Activated CD4-positive, alpha-beta T cell treated with anti-CD3 and anti-CD28 coated beads, Interleukin-10, Interleukin-2, amounts not matched to agents 100 ng/mL and 50 ng/mL, durations not matched to agents 16 hours and 8 hours (primary cell): ENCODE measurements around the gene RBM34.
"Not testable (repeated sequence)": the region's sequence is repeated elsewhere in the genome, so short reads cannot be mapped to it uniquely, and the experiment has no call there.

Source experiments
- DNase-seq: peaks from one replicate; pipeline ENCODE4 v3.0.0-alpha.2; 2020

Gene RBM34

DNA sequence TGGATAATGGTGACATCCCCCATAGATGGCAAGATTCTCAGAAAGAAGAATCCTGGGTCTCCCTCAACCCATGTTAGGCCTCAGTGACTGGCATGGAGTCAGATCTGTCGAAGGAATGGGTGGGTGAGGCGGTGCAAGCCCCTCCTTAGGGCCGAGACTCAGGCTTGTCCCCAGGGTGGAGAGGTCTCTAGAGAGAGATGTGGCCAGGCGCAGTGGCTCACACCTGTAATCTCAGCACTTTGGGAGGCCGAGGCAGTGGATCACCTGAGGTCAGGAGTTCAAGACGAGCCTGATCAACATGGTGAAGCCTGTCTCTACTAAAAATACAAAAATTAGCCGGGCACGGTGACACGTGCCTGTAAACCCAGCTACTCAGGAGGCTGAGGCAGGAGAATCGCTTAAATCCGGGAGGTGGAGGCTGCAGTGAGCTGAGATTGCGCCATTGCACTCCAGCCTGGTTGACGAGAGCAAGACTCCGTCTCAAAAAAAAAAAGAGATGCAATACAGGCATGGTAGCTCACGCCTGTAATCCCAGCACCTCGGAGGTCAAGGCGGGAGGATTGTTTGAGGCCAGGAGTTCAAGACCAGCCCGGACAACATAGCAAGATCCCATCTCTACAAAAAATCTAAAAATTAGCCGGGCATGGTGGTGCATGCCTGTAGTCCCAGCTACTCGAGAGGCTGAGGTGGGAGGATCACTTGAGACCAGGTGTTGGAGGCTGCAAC, 69.6 kb downstream of the RBM34 start:
- DNase-seq: not testable (repeated sequence)

DNA sequence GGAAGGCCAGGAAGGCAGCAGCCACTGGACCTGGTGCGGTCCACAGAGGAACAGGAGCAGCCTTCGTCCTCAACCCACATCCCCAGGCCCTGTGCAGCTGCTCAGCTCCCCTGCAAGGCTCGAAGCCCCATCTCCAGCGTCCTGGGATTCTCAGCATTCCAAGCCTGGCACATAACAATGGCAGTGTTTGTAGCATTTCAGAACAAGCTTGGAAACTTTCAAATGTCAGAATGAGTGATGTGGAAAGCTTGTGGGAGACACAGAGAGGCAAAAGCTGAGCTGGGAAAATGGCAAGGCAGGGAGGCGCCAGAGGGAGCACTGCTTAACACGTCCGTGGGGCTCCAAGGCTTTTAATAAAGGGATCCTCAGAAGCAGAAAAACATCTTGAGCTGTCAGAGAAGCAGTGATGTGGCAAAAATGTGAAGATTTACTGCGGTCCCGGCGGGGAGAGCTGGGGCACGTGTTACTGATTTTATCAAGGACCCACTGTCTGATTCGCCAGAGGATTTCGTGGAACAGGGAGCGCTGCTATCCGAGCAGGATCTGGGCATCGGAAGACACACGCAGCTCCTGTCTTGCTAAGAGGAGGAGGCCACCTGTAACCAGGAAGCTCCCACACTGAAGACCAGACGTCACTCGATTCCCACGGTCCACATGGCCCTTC, 70.5 kb downstream of the RBM34 start:
- no peak for DNase-seq

DNA sequence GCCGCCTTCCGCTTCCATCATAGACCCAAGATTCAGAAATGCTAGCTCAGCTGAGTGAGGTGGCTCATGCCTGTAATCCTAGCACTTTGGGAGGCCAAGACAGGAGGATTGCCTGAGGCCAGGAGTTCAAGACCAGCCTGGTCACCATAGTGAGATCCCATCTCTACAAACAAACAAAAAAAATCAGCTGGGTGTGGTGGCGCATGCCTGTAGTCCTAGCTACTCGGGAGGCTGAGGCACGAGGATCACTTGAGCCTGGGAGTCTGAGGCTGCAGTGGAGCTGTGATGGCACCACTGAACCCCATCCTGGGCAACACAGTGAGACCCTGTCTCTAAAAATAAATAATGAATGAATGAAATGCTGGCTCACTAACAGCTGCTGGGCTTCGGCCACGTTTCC, 72.1 kb downstream of the RBM34 start:
- no peak for DNase-seq

DNA sequence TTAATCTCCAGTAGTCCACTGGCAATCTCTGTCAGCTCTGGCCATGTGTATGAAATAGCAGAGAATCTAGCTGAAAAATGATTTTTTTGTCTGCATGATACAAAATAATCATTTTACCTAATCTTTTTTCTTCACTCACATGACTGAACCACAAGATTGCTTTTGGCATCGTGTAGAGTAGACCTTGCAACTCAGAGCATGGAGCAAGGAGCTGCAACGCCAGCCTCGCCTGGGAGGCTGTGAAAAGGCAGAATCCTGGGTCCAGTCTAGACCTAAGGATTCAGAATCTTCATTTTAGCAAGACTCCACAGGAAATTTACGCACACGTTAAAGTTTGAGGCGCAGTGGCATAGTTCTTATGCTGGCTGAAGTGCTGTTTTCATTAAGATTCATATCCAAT, 72.6 kb downstream of the RBM34 start:
- DNase-seq: no peak

- no peak for DNase-seq
These were observed 73.1 kb downstream of the RBM34 start for GRCh38 chr1:235087906-235088305.

- not testable (repeated sequence) for DNase-seq
These were observed 75.5 kb downstream of the RBM34 start for GRCh38 chr1:235085411-235086117.
